ENCODE results near the gene DBX1. TPM values are rescaled to one million over a fixed set of nuclear protein-coding genes. Genes with fewer than 3 reads are reported as not detected.
"Not testable (repeated sequence)": the region's sequence is repeated elsewhere in the genome, so short reads cannot be mapped to it uniquely, and the experiment has no call there.

The DBX1 gene
- total RNA-seq, 6 donors from 2014 or later = not detected

- H3K27me3 ChIP-seq = peaks cover 0 to 4% (median 0%) of the 10 kb centered on the region in 4 donors
- no peak for ATAC-seq (ENCODE audit: low FRiP score in 2 of 2)
- H3K9me3 ChIP-seq = no peaks in the 10 kb centered on the region
- no peak overlapping the region for H3K27ac ChIP-seq
- H3K36me3 ChIP-seq = no peaks in the 10 kb centered on the region
- H3K4me3 ChIP-seq = no peak overlapping the region
- no peak for TF ChIP-seq POLR2A (IDR thresholded peaks at IDR 0.05)
- TF ChIP-seq EP300 (IDR thresholded peaks at IDR 0.05) = no peak
- no peak for TF ChIP-seq CTCF (IDR thresholded peaks at IDR 0.05)
- no peak for TF ChIP-seq POLR2AphosphoS5 (IDR thresholded peaks at IDR 0.05)
- DNase-seq = no peak
- peaks cover 0 to 11% (median 1%) of the 10 kb centered on the region in 4 donors for H3K4me1 ChIP-seq
Measured at GRCh38 chr11:20204681-20205080, 44.4 kb upstream of the DBX1 start.

GRCh38 chr11:20203831-20204230 is 43.6 kb upstream of the DBX1 start:
- Histone ChIP-seq H3K4me3 (no peak overlapping the region), H3K4me1 (peaks cover 0 to 11% (median 1%) of the 10 kb centered on the region in 4 donors), H3K9me3 (no peaks in the 10 kb centered on the region), H3K27me3 (peaks cover 0 to 4% (median 0%) of the 10 kb centered on the region in 4 donors), H3K27ac (no peak overlapping the region), H3K36me3 (no peaks in the 10 kb centered on the region)
- DNase-seq = no peak
- no peak for TF ChIP-seq CTCF (IDR thresholded peaks at IDR 0.05)
- no peak for ATAC-seq (ENCODE audit: low FRiP score in 2 of 2)

- Histone ChIP-seq H3K4me1 (no peaks in the 10 kb centered on the region), H3K4me3 (no peak overlapping the region), H3K27ac (no peak overlapping the region), H3K9me3 (no peaks in the 10 kb centered on the region), H3K27me3 (no peaks in the 10 kb centered on the region), H3K36me3 (no peaks in the 10 kb centered on the region)
- DNase-seq (no peak), ATAC-seq (ENCODE audit: low FRiP score in 2 of 2) (no peak)
- WGBS, 2 donors = 14 to 33% methylated on average over 2 of the region's 2 CpGs
- TF ChIP-seq CTCF (IDR thresholded peaks at IDR 0.05) (no peak), POLR2AphosphoS5 (IDR thresholded peaks at IDR 0.05) (no peak), POLR2A (IDR thresholded peaks at IDR 0.05) (no peak), EP300 (IDR thresholded peaks at IDR 0.05) (no peak)
Measured at GRCh38 chr11:20201231-20201630, 41.0 kb upstream of the DBX1 start.

- H3K4me1 ChIP-seq; H3K27me3 ChIP-seq; DNase-seq; H3K9me3 ChIP-seq; ATAC-seq (ENCODE audit: low FRiP score in 2 of 2); H3K36me3 ChIP-seq; H3K4me3 ChIP-seq; H3K27ac ChIP-seq: not testable (repeated sequence)
- WGBS, 2 donors = 16 to 41% methylated on average over 5 of the region's 5 CpGs
Measured at GRCh38 chr11:20200331-20200955, 40.2 kb upstream of the DBX1 start.

GRCh38 chr11:20197881-20198280 is 37.6 kb upstream of the DBX1 start:
- TF ChIP-seq EP300 (IDR thresholded peaks at IDR 0.05) (no peak), CTCF (IDR thresholded peaks at IDR 0.05) (no peak), POLR2AphosphoS5 (IDR thresholded peaks at IDR 0.05) (no peak), POLR2A (IDR thresholded peaks at IDR 0.05) (no peak)
- DNase-seq (no peak), ATAC-seq (ENCODE audit: low FRiP score in 2 of 2) (no peak)
- WGBS, 2 donors = 18 to 40% methylated on average over 2 of the region's 2 CpGs
- Histone ChIP-seq H3K4me1 (no peaks in the 10 kb centered on the region), H3K36me3 (no peaks in the 10 kb centered on the region), H3K27me3 (no peaks in the 10 kb centered on the region), H3K4me3 (no peak overlapping the region), H3K9me3 (no peaks in the 10 kb centered on the region), H3K27ac (no peak overlapping the region)
